Adipose tissue (tissue), 3 donors: ENCODE measurements around the gene ENTPD8. TPM values are rescaled to one million over a fixed set of nuclear protein-coding genes. Genes with fewer than 3 reads are reported as not detected.
"Not testable (repeated sequence)": the region's sequence is repeated elsewhere in the genome, so short reads cannot be mapped to it uniquely, and the experiment has no call there.

Experiments used
- H3K27ac ChIP-seq: one replicate; pipeline ENCODE4 v1.5.1; 2013; ENCODE audit warnings: low read depth, low read length
- WGBS, 3 donors: extraction: QIAGEN DNeasy Blood & Tissue Kit; methylation state at CpG; one replicate each; pipeline ENCODE4 v1.1.7; 2013; 5-methylcytosine and 5-hydroxymethylcytosine counted together
- polyA plus RNA-seq, 3 donors: library from polyadenylated mRNA; stranded (reverse); fragments of 200-250 nt; gene quantifications; one replicate each; pipeline ENCODE4 v1.2.3, GENCODE V29; 2013
- donor health status: healthy with polysubstance abuse.
- donor health status: Bipolar disorder and iron deficiency.
- donor health status: healthy.

The ENTPD8 gene
- polyA plus RNA-seq, 3 donors = 0.66 to 1.1 TPM; not detected in 1

DNA sequence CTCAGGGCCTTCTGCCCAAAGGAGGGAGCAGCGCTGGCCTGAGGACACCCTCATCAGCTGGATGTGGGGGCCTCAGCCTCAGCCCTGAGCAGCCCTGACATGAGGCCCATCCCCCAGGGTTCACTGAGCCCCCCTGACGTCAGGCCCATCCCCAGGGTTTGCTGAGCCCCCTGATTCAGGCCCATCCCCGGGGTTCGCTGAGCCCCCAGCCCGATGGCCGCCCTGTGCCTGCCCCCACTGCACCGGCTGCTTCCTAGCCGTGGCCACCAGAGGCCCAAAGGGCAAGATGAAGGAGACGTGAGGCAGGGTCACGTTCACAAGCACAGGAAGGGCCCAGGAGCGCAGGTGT, 37.4 kb upstream of the ENTPD8 start:
- no peak overlapping the region for H3K27ac ChIP-seq
- WGBS, 3 donors = 84 to 88% (median 84%) methylated on average over 9 to 11 of the region's 11 CpGs

DNA sequence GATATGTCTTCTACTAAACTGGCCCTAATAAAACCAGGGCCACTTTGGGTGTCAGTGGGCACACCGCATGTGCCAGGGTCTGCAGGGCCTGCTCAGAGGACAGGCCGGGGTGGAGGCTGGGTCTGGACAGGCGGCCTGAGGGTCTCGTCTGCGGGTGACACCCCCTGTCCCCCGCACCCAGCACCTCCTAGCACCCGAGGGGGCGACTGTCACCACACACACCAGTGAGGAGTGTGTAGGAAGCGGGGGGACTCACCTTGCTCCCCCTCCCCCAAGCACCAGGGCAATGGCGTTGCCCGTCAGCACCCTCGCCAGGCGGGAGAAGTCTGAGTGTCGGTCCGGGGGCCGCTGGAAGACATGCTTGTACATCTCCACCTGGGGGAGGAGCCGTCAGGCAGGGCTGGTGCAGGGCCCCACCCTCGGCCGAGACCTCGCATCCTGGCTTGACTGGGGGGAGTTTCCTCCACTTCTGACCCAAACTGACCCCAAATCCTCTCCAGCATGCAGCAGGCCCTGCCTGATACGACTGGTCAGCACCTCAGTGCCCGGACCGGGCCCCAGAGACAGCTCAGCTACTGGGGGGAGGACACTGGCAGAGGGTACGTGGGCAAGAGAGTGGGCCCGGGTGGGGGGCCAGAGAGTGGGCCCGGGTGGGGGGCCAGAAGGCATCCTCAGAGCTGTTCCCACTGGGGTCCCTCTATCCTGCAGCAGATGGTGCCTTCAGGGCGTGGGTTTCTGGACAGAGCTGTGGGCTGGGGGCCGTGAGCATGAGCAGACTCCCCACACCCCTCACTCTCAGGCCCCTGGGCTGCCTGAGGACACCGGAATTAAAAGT, 36.8 kb upstream of the ENTPD8 start:
- no peak overlapping the region for H3K27ac ChIP-seq
- WGBS, 3 donors = 86 to 93% (median 88%) methylated on average over 27 to 29 of the region's 29 CpGs

DNA sequence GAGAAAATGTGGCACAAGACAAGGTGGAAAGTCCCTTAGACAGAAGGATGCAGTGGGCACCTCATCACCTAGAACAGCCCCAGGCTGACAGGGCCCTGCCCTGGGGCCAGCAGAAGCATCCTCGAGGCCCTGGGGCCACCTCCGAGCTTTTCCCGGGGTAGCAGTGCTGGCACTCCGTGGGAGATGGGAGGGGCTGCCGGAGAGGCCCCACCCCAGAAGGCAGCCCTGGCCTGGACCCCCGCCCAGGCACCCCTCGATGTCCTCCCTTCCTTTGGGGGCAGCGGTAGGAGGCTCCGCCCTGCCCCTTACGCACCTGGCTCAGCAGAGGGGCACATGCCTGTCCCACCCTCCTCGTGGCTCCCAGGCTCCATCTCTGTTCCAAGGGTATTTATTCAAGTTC, 35.7 kb upstream of the ENTPD8 start:
- WGBS, 3 donors = 93 to 95% (median 93%) methylated on average over 10 to 11 of the region's 11 CpGs
- H3K27ac ChIP-seq = no peak overlapping the region

DNA sequence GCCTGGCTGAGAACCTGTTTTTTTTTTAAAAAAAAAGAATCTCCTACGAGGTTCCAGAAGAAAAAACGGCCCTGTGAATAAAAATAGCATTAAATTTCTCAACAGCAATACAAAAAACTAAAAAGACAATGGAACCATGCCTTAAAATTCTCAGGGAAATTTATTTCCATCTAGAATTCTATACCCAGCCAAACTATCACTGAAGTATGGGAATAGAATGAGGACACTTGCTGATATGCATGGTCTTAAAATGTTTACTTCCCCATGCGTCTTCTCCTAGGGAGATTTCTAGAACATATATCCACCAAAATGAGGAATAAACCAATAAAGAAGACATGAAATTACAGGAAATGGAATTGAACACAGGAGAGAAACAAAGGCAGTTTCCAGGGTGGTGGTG, 34.5 kb upstream of the ENTPD8 start:
- 89 to 92% (median 90%) methylated on average over 3 of the region's 3 CpGs for WGBS, 3 donors

DNA sequence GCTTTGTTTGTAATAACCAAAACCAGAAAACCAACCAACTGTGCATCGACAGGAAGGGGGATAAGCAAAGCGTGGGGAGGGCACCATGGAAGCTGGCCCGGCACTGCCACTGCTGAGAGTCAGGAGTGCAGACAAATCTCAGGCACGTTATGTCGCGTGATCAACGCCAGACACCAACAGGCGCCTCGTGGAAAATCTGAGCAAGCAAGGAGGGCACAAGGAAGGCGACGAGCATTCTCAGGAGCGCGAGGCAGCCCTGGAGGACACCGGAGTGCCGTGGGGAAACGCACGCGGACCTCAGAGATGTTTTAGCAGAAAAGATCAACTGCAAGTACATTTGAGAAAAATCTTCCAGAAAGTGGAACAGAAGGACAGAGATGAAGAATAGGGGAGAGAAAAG, 33.1 kb upstream of the ENTPD8 start:
- no peak overlapping the region for H3K27ac ChIP-seq
- WGBS, 3 donors = 95 to 97% (median 97%) methylated on average over 18 of the region's 18 CpGs

More for the DNA sequence above, 34.5 kb upstream of the ENTPD8 start:
- no peak overlapping the region for H3K27ac ChIP-seq

DNA sequence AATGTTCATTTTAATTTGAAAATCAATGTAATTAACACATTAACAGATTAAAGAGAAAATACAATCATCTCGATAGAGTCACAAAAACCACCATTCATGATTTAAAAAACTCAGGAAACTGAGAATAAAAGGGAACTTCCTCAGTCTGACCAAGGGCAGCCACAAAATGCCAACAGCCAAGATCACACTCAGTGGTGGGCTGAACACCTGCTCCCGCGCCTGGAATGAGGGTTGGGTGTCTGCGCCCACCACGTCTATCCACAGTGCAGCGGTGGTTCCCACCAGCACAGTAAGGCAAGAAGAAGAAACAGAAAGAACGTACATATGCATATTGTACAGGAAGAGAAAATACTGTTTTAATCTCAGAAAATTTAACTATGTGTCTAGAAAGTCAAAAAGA, 29.6 kb upstream of the ENTPD8 start:
- no peak overlapping the region for H3K27ac ChIP-seq
- 32 to 75% (median 43%) methylated on average over 7 of the region's 7 CpGs for WGBS, 3 donors

DNA sequence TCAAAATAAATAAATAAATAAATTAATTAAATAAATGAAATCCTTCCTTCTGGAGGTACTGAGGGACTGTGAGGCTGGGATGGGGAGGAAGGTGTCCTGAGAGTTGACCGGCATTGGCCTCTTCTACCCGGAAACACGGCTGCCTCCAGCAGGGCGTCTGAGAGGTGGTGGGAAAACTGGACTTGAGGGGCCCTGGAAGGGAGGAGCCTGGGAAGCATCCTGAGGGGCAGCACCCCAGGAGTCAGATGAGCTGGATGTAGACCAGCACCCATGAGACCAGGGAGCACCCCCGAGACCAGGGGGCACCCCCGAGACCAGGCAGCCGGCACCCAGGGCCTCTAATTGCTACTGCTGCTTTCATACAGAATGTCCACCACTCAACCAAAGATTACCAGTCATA, 26.7 kb upstream of the ENTPD8 start:
- 95 to 99% (median 98%) methylated on average over 5 to 7 of the region's 7 CpGs for WGBS, 3 donors
- H3K27ac ChIP-seq = no peak overlapping the region

DNA sequence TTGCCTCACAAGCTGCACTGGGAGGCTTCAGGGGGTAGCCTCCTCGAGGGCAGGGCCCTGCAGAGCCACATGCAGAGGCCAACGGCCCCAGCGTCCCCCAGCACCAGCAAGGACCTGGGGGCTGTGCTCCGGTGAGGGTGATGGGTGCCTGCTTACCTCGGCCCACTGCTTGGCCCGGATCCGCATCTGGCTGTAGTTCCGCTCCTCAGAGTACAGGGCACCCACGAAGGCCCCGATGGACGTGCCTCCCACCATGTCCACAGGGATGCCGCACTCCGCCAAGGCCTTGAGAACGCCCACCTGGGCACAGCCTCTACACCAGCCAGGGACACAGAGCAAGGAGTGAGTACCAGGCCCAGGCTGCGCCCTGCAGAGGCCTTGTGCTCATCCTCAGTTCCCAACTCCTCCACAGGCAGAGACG, 26.0 kb upstream of the ENTPD8 start:
- H3K27ac ChIP-seq = no peak overlapping the region
- 91 to 96% (median 91%) methylated on average over 13 to 16 of the region's 16 CpGs for WGBS, 3 donors

DNA sequence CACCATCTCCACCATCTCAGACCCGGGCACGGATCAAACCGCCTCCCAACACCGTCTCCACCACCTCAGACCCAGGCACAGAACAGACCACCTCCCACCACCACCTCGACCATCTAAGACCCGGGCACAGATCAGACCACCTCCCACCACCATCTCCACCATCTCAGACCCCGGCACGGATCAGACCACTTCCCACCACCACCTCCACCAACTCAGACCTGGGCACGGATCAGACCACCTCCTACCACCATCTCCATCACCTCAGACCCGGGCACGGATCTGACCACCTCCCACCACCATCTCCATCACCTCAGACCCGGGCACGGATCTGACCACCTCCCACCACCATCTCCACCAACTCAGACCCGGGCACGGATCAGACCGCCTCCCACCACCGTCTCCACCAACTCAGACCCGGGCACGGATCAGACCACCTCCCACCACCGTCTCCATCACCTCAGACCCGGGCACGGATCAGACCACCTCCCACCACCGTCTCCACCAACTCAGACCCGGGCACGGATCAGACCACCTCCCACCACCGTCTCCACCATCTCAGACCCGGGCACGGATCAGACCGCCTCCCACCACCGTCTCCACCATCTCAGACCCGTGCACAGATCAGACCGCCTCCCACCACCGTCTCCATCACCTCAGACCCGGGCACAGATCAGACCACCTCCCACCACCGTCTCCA, 25.4 kb upstream of the ENTPD8 start:
- H3K27ac ChIP-seq = not testable (repeated sequence)
- WGBS, 3 donors = 92 to 94% (median 93%) methylated on average over 35 of the region's 35 CpGs

DNA sequence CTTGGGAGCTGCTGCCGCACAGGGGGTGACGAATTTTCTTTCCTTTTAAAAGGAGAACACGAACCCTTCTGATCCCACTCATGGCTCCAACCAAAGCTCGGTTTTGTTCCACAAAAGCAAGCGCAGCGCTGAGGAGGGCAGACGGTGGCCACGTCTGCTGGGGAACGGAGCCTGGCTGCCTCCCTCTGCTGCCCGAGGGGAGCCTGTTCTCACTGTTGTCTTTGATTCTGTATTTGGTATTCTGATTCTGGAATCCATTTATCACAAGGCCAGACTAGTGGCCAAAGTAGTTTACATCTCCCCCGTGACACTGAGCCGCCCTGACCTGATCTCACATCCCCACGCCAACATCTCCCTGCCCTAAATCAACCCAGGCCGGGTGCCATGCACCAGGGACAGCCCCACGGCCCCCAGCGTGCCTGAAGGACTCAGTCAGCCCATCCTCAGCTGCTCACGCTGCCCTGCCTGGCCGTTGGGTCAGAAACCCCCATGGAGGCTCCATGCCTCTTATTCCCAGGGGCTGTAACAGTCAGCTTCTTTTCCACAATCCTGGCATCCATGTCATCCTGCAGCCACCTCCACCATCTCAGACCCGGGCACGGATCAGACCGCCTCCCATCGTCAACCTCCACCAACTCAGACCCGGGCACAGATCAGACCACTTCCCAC, 24.7 kb upstream of the ENTPD8 start:
- H3K27ac ChIP-seq = no peak overlapping the region
- WGBS, 3 donors = 88 to 91% (median 91%) methylated on average over 23 of the region's 23 CpGs

DNA sequence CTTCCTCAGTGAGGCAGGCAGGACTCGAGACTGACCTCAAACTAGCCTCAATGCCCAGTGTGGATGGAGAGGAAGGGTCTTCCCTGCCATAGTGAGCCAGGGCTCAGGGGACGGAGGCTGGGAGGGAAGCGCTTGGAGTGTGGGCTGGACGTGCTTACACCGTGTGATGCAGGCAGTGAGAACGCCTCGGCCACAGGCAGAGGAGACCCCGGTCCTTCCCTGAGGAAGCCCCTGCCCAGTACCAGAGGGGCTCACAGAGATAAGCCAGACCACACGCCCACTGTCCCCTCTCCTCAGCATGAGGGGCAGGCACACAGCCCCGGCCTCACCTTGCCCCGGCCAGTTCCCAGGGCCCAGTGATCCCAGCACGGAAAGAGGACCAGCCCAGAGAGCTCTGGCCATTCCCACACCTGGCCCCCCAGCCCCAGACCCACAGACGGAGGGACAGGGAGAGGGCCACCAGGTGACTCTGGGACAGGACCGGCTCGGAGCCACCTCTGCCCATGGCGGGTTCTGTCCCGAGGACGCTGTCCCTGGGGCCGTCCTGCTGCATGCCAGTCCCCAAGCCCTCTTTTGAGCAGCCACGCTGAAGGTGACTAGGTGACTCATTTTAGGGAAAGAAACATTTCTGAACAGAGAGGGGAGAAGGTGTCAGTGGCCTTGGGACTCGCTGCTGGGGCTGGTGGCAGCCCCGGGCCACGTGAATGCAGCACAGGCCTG, 24.0 kb upstream of the ENTPD8 start:
- WGBS, 3 donors = 90 to 94% (median 92%) methylated on average over 22 to 23 of the region's 23 CpGs
- H3K27ac ChIP-seq = no peak overlapping the region

DNA sequence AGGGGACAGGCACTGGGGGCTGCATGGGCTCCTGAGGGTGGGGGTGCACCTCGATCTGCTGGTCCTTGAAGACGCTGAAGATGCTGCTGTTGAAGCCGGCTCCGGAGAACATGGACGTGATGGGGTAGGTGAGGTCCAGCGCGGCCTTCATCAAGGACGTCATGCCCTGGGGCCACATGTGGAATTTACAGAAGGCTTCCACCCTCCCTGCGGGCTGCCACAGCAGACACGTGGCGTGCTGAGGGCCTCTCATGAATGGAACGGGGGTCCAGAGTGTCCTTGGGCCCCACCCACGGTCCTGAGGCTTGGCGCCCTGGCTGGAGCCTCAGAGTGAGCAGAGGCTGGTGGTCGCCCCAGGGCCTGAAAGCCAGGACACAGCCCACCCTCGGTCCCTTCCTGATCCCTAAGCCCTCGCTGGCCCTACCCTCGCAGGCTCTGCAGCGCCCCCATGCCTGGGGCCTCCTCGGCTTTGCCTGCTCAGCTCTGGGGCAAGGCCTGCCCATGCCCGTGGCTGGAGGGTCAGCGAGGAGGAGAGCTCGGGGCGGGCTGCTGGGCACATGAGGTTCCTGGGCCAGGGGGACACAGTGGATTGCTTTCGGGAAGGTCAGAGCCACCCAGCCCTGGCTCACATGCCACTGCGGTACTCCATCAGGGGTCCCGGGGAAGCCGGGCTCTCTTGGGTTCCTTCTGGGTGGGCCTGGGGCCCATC, 23.3 kb upstream of the ENTPD8 start:
- no peak overlapping the region for H3K27ac ChIP-seq
- WGBS, 3 donors = 92 to 95% (median 94%) methylated on average over 21 to 28 of the region's 28 CpGs

DNA sequence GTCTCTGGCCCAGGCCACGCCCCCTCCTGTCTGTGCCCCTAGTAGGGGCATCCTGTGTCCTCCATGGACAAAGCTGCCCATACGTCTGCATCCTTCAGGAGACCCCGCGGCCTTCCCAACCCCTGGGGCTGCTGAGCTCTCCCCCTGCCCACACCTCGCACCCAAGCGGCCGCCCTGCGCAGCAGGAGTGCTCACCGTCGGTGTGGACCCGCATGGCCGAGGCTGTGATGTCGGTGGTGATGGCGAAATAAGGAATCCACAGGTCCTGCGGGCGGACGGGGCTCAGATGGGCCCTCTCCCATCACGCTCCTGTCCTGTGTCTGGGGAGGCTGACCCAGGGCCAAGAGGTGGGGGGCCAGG, 22.8 kb upstream of the ENTPD8 start:
- 95 to 97% (median 96%) methylated on average over 18 of the region's 18 CpGs for WGBS, 3 donors

DNA sequence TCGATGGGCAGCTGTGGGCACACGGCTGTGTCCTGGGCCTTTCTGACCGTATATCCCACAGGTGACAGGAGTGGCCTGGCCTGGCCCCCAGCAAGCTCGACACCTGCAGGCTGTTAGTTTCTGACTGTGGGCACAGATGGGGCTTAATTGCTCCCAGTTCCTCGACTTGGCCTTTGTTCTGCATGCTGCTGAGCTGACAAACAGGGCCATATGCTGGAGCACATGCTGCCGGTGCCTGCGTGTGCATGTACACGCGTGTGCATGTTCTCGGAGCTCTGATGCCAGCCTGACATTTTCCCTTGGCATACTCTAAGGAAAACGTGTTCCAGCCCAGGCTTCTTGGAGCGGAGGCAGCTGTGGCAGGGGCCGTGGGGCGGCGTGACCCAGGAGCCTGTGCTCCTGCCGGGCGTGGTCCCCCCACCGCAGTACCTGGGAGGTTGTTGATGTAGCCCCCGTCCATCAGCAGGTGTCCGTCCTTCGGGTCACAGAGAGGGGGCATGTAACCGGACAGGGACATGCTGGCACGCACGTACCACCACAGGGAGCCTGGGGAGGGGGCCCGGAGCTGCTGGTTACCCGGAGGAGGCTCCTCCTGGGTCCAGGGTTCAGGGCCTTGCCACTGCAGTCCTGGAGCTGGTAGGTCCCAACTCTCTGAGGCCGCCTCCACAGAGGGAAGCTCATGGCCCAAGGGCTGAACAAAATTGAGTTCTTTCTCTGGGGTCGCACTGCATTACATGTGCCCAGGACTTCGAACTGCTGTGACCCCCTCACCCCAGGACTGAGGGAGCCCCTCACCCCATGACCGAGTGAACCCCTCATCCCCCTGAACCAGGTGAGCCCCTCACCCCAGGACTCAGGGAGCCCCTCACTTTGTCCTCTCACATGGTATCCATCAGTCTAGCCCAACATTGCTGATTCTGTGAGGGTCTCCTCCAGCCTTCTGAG, 22.1 kb upstream of the ENTPD8 start:
- WGBS, 3 donors = 92 to 95% (median 94%) methylated on average over 30 of the region's 30 CpGs
- no peak overlapping the region for H3K27ac ChIP-seq

More for the DNA sequence above, 22.8 kb upstream of the ENTPD8 start:
- H3K27ac ChIP-seq = no peak overlapping the region

DNA sequence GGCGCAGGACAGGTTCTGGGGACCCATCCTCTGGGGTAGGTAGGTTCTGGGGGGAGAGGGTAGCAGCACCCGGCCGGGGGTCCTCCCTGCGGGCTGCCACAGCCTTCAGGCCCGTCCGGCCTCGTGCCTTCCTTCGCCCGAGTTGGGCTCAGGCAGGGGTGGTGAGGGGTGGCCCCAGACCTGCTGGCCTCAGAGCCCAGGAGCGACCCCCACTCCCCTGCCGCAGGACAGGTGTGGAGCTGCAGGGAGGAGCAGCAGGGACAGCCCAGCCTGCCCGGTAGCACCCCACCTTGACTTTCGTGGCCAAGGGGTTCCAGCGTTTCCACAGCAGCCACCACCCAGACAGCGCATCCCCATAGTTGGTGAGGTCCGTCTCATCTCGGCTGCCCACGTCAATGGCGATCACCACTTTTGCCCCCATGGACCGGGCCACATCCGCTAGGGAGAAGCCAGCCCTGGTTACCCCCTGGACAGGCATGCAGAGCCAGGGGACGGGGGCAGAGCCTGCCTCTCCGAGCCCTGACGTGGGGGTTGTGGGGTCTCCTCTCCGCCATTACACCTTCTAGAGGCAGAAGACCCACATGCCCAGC, 21.3 kb upstream of the ENTPD8 start:
- 89 to 97% (median 91%) methylated on average over 25 of the region's 25 CpGs for WGBS, 3 donors
- no peak overlapping the region for H3K27ac ChIP-seq

DNA sequence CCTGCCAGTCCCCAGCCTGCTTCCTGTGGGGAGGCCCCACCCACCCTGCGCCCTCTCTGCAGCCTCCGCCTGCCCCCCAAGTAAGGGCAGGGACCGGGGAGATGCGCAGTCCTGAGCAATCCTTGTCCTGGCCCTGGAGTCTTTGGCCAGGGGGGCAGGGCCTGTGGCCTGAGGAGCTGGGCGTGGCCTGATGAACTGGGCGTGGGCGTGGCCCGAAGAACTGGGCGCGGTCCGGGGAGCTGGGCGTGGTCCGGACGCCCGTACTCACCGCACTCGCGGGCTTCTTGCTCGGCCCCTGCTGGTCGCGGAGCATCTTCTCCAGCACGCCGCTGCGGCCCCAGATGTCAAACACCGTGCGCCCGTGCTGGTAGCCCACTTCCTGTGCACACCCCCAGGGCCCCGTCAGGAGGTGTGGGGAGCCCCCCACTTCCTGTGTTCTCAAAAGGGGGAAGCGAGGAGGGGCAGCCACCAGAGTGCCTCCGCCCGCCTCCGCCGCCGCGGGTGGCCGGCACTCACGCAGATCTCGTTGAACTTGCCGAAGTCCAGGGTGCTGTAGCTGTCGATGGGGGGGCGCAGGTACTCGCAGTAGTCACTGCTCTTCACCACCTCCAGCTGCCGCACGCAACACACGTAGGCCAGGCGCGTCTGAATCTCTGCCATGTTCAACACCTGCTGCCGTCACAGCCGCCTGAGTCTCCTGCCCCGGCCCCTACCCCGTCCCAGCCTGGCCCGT, 20.7 kb upstream of the ENTPD8 start:
- WGBS, 3 donors = 52 to 65% (median 61%) methylated on average over 48 to 52 of the region's 52 CpGs
- H3K27ac ChIP-seq = no peak overlapping the region
